Memory B cell (primary cell): Measurements from ENCODE around the gene SAMD11.
"Not testable (repeated sequence)": the region's sequence is repeated elsewhere in the genome, so short reads cannot be mapped to it uniquely, and the experiment has no call there.

Experiments
- ATAC-seq: fragments of 150-1000 bp; cut with Tn5 transposase; 2 replicates; pipeline ENCODE4 v1.10.0; 2021; ENCODE audit warnings: low read depth, mild to moderate bottlenecking, moderate library complexity
- DNase-seq, 2 donors: peaks; one replicate each; pipeline ENCODE4 v3.0.0; 2022; ENCODE audit warnings: low spot score in 2 of 2
- H3K27ac Mint-ChIP-seq: one replicate; pipeline ENCODE4 v1.8.0; 2022; ENCODE audit warnings: mild to moderate bottlenecking, moderate library complexity, mixed read lengths
- H3K27me3 Mint-ChIP-seq: one replicate; pipeline ENCODE4 v1.8.0; 2022; ENCODE audit warnings: mixed read lengths
- H3K36me3 Mint-ChIP-seq: one replicate; pipeline ENCODE4 v1.8.0; 2022; ENCODE audit warnings: mild to moderate bottlenecking, mixed read lengths
- H3K4me1 Mint-ChIP-seq: one replicate; pipeline ENCODE4 v1.8.0; 2022; ENCODE audit warnings: mixed read lengths
- H3K4me3 Mint-ChIP-seq: one replicate; pipeline ENCODE4 v1.8.0; 2022; ENCODE audit warnings: mild to moderate bottlenecking, moderate library complexity, mixed read lengths
- H3K9me3 Mint-ChIP-seq: one replicate; pipeline ENCODE4 v1.8.0; 2022; ENCODE audit warnings: mixed read lengths

Gene SAMD11

GRCh38 chr1:938711-939489, 15.2 kb downstream of the SAMD11 start:
- ATAC-seq = no peak
- H3K4me3 Mint-ChIP-seq = no peak overlapping the region
- H3K9me3 Mint-ChIP-seq = no peaks in the 10 kb centered on the region
- DNase-seq = no peak
- H3K27me3 Mint-ChIP-seq = peaks cover 31% of the 10 kb centered on the region
- H3K4me1 Mint-ChIP-seq = peaks cover 5% of the 10 kb centered on the region
- no peak overlapping the region for H3K27ac Mint-ChIP-seq
- no peaks in the 10 kb centered on the region for H3K36me3 Mint-ChIP-seq

GRCh38 chr1:939511-940106, 15.9 kb downstream of the SAMD11 start:
- ATAC-seq = no peak
- Mint-ChIP-seq H3K36me3 (no peaks in the 10 kb centered on the region), H3K4me3 (peak overlapping the region; percentile 42), H3K27me3 (peaks cover 31% of the 10 kb centered on the region), H3K4me1 (peaks cover 5% of the 10 kb centered on the region), H3K9me3 (no peaks in the 10 kb centered on the region), H3K27ac (no peak overlapping the region)
- no peak for DNase-seq

- peaks cover 27% of the 10 kb centered on the region for H3K27me3 Mint-ChIP-seq
- DNase-seq (no peak), ATAC-seq (peak; percentile 40)
- peaks cover 5% of the 10 kb centered on the region for H3K4me1 Mint-ChIP-seq
- peak overlapping the region; percentile 81 for H3K4me3 Mint-ChIP-seq
- no peak overlapping the region for H3K27ac Mint-ChIP-seq
- H3K36me3 Mint-ChIP-seq = peaks cover 3% of the 10 kb centered on the region
- no peaks in the 10 kb centered on the region for H3K9me3 Mint-ChIP-seq
Observed at GRCh38 chr1:940107-941014, 16.6 kb downstream of the SAMD11 start.

GRCh38 chr1:941015-941587, 17.4 kb downstream of the SAMD11 start:
- peak; percentile 12 for ATAC-seq
- H3K36me3 Mint-ChIP-seq = peaks cover 10% of the 10 kb centered on the region
- no peak for DNase-seq
- H3K9me3 Mint-ChIP-seq = no peaks in the 10 kb centered on the region
- H3K27ac Mint-ChIP-seq = no peak overlapping the region
- peak overlapping the region; percentile 81 for H3K4me3 Mint-ChIP-seq
- peaks cover 5% of the 10 kb centered on the region for H3K4me1 Mint-ChIP-seq
- H3K27me3 Mint-ChIP-seq = peaks cover 24% of the 10 kb centered on the region

- Mint-ChIP-seq H3K9me3 (no peaks in the 10 kb centered on the region), H3K4me1 (peaks cover 5% of the 10 kb centered on the region), H3K36me3 (peaks cover 10% of the 10 kb centered on the region), H3K27ac (no peak overlapping the region), H3K27me3 (peaks cover 24% of the 10 kb centered on the region), H3K4me3 (peak overlapping the region; percentile 81)
- peak; percentile 12 for ATAC-seq
- no peak for DNase-seq
Observed at GRCh38 chr1:941588-942383, 18.1 kb downstream of the SAMD11 start.

- Mint-ChIP-seq H3K36me3 (peaks cover 13% of the 10 kb centered on the region), H3K4me1 (peaks cover 5% of the 10 kb centered on the region), H3K9me3 (no peaks in the 10 kb centered on the region), H3K4me3 (no peak overlapping the region), H3K27me3 (peaks cover 22% of the 10 kb centered on the region), H3K27ac (no peak overlapping the region)
- ATAC-seq (peak; percentile 20), DNase-seq (no peak)
Observed at GRCh38 chr1:942411-942821, 18.7 kb downstream of the SAMD11 start.

GRCh38 chr1:942864-943533, 19.3 kb downstream of the SAMD11 start:
- Mint-ChIP-seq H3K4me3 (peak overlapping the region; percentile 3), H3K27me3 (peaks cover 18% of the 10 kb centered on the region), H3K9me3 (no peaks in the 10 kb centered on the region), H3K4me1 (peaks cover 5% of the 10 kb centered on the region), H3K36me3 (peaks cover 13% of the 10 kb centered on the region), H3K27ac (no peak overlapping the region)
- ATAC-seq (no peak), DNase-seq (no peak)

GRCh38 chr1:943545-944340, 20.0 kb downstream of the SAMD11 start:
- Mint-ChIP-seq H3K4me3 (no peak overlapping the region), H3K9me3 (no peaks in the 10 kb centered on the region), H3K36me3 (peaks cover 13% of the 10 kb centered on the region), H3K27ac (no peak overlapping the region), H3K27me3 (peaks cover 11% of the 10 kb centered on the region), H3K4me1 (peaks cover 5% of the 10 kb centered on the region)
- ATAC-seq = no peak
- DNase-seq = no peak

- Mint-ChIP-seq H3K27ac (no peak overlapping the region), H3K4me3 (no peak overlapping the region), H3K4me1 (peaks cover 5% of the 10 kb centered on the region), H3K36me3 (peaks cover 17% of the 10 kb centered on the region), H3K9me3 (no peaks in the 10 kb centered on the region), H3K27me3 (peaks cover 7% of the 10 kb centered on the region)
- no peak for ATAC-seq
- no peak for DNase-seq
Observed at GRCh38 chr1:944341-945325, 20.9 kb downstream of the SAMD11 start.

- Mint-ChIP-seq H3K4me1 (peaks cover 3% of the 10 kb centered on the region), H3K27ac (no peak overlapping the region), H3K4me3 (no peak overlapping the region), H3K36me3 (peaks cover 22% of the 10 kb centered on the region), H3K27me3 (peaks cover 6% of the 10 kb centered on the region), H3K9me3 (no peaks in the 10 kb centered on the region)
- ATAC-seq = no peak
- DNase-seq = no peak
Observed at GRCh38 chr1:945688-946556, 22.2 kb downstream of the SAMD11 start.

GRCh38 chr1:946811-947210, 23.1 kb downstream of the SAMD11 start:
- peaks cover 28% of the 10 kb centered on the region for H3K36me3 Mint-ChIP-seq
- H3K4me3 Mint-ChIP-seq, H3K27me3 Mint-ChIP-seq, ATAC-seq, H3K4me1 Mint-ChIP-seq, H3K27ac Mint-ChIP-seq, H3K9me3 Mint-ChIP-seq, DNase-seq: not testable (repeated sequence)
